NCI-H146 (cell line): Measurements from ENCODE around the gene PPARGC1A.

ENCODE experiments used
- DNase-seq: peaks from one replicate; lab custom pipeline; 2025; lab: John Stamatoyannopoulos, UW

The PPARGC1A gene

GRCh38 chr4:23770011-23770410 lies 119.8 kb downstream of the PPARGC1A start:
- DNase-seq, result no peak

GRCh38 chr4:23769406-23769805 lies 120.4 kb downstream of the PPARGC1A start:
- no peak for DNase-seq

- no peak for DNase-seq
These were observed 121.3 kb downstream of the PPARGC1A start for GRCh38 chr4:23768541-23768940.

- DNase-seq, result no peak
These were observed 123.5 kb downstream of the PPARGC1A start for GRCh38 chr4:23766344-23766743.

- DNase-seq, result no peak
These were observed 126.3 kb downstream of the PPARGC1A start for GRCh38 chr4:23763559-23763958.

GRCh38 chr4:23762551-23762950 lies 127.3 kb downstream of the PPARGC1A start:
- DNase-seq, result no peak

- DNase-seq, result no peak
These were observed 130.8 kb downstream of the PPARGC1A start for GRCh38 chr4:23759066-23759465.

GRCh38 chr4:23754688-23755087 lies 135.2 kb downstream of the PPARGC1A start:
- no peak for DNase-seq

GRCh38 chr4:23750125-23750524 lies 139.7 kb downstream of the PPARGC1A start:
- no peak for DNase-seq

- no peak for DNase-seq
These were observed 142.5 kb downstream of the PPARGC1A start for GRCh38 chr4:23747281-23747735.

GRCh38 chr4:23746672-23747071 lies 143.2 kb downstream of the PPARGC1A start:
- DNase-seq, result no peak

- no peak for DNase-seq
These were observed 143.8 kb downstream of the PPARGC1A start for GRCh38 chr4:23746027-23746426.

- no peak for DNase-seq
These were observed 144.5 kb downstream of the PPARGC1A start for GRCh38 chr4:23745377-23745776.
